Hepatocyte (in vitro differentiated cells): ENCODE measurements around the gene SGSM1.

Experiments used
- CTCF ChIP-seq: fragments of 200-600 bp; sonication (generic); IDR thresholded peaks from 2 replicates; pipeline ENCODE4 v1.5.1; 2016; ENCODE audit warnings: antibody characterized with exemption, mild to moderate bottlenecking; ENCODE audit not compliant: poor library complexity
- EZH2 ChIP-seq: fragments of 200-600 bp; sonication (generic); IDR thresholded peaks from 2 replicates; pipeline ENCODE4 v1.6.1; 2016; ENCODE audit warnings: antibody characterized with exemption, mild to moderate bottlenecking, borderline replicate concordance

- TF ChIP-seq CTCF (peak; percentile 36), EZH2 (no peak)
Observed at GRCh38 chr22:24937114-24937513, 131.1 kb downstream of the SGSM1 start.
